Stimulated activated naive CD8-positive, alpha-beta T cell treated with anti-CD3 and anti-CD28 coated beads, Interleukin-15, Interleukin-2, amounts not matched to agents 100 U/mL and 50 U/mL, for 24 hours (primary cell): ENCODE results near the gene SNX33.
"Not testable (repeated sequence)": the region's sequence is repeated elsewhere in the genome, so short reads cannot be mapped to it uniquely, and the experiment has no call there.

Experiments used
- ATAC-seq: fragments of 150-1000 bp; cut with Tn5 transposase; one replicate; pipeline ENCODE4 v1.10.0; 2021
- DNase-seq: peaks from one replicate; pipeline ENCODE4 v3.0.0; 2021

SNX33 gene

DNA sequence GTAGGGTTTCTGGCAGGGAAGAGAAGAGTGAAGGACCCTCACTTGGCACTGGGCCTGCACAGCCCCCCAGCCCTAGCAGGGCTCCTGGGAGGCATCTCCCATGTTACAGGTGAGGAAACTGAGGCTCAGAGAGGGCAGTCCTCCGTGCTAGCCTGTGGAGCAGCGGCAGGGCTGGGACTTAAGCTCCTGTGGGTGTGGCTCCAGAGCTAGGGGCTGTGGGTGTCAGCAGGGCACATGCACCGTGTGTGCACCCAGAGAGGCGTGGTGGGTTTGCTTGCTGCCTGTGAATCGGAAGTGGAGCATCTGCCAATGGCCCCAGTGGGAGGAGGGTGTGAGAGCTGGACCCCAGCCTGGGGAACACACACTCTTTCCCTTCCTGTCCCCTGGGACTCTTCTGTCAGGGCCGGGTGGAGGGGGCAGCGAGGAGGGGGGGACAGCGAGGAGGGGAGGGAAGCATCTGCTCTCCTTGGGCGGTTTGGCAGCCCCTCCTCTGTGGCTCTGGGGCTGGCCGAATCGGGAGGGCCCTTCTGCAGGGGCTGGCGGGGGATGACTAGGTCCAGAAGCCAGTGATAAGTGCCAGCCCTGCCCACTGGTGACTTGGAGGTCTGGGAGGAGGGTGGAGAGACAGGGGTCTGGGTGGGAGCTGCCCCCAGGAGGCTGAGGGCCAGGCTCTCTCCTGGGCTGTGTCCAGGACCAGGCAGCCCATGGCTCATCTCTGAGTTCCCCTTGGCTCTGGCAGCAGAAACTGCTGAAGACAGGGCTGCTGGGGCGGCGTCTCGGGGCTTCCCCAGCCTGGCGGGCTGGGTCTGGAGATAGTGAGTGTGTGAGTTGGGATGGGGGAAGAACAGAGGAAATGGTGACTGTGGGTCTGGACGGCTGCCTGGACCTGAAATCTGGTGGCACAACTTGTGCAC is 52.5 kb downstream of the SNX33 start:
- DNase-seq (peak; percentile 52), ATAC-seq (peak; percentile 67)

DNA sequence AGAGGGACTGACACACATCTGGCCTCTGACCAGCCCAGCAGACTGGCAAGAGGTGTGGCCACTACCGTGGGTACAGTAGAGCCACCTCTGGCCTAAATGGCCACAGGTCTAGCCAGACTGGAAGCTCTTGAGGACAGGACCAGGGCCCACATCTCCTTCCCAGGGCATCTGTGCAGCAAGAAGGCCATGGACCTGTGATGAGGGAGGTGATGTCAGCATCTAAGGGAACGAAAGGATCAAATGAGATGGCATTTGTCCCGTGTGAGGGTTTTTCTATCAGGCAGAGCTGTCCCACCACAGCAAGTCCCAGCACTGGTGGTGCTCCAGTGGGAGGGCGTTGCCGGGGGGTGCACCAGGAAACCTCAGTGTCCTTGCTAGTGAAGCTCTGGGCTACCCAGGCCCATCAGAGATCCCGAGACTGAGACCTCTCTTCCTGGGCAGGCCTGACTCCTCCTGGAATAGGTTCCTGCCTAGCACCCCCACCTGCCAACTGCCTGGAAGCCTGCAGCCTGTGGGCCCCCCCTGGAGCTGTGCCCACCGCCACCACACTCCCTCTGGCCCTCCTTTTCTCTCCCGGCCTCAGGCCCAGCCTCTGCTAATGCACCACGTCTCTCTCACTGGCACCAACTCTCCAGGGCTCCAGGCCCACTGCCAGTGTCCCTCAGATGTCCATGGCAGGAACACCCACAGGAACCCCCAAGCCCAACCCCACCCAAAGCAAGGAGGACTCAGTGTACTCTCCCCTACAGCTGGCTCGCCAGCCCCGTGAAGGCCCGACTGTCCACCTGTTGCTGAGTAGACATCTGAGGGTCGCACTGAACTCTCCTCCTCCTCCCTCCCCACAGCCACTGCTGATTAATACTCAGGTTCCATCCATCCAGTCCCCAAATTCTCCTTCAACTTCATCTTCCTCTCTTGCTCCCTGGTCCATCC is 53.6 kb downstream of the SNX33 start:
- DNase-seq, ATAC-seq: not testable (repeated sequence)

DNA sequence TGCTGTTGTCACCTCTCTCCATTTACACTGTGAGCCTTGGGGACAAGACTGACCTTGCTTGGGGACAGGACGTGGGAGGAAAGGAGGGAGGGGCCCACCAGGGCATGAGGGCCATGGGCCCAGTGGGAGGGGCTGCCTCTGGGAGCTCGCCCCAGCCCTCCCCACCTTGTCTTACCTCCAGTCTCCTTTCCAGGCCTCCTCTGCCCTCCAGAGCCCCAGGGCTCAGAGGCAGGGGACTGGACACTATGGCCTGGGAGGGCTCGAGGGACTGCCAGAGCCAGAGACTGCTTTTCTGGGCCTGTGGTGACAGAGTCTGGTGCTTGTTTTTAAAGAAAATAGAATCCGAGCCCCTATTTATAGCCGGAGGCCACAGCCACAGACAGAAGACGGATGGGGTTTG is 54.7 kb downstream of the SNX33 start:
- no peak for ATAC-seq
- DNase-seq: no peak

DNA sequence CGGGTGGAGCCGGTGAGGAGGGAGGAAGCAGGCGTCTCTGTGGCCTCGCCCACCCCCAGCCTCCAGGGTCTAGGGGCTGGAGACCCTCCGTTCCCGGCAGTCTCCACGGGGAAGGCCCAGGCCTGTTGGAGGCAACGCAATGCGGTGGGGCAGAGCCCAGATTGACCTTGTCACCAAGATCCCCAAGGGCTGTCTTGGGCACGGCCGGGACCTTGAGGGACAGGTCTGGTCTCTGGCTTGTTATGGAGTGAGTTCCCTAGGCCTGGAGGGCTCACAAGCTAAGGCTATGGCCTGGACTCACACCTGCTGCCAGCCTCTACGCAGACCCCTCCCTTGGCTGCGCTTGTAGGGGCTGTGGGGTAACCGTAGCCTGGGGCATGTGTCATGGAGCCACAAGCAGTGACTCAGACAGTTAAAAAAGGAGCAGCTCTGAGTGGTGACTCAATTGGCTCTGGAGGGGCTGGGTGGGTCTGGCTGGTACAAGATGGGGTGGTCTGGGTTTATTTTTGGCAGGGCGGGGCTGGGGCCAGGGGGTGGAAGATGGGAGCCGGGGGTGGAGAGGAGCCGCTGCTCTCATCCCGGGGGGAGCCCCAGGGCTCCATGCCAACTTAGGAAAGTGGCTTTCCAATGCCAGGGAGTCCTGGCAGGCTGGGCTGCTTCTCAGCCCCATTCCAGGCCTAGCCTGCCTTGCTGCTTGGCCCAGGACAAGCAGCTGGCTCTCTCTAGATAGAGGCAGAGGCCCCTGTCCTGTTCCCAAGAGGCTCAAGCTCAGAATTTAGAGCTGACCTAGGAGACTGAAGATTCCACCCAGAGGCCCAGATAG is 55.9 kb downstream of the SNX33 start:
- ATAC-seq: peak; percentile 44

DNA sequence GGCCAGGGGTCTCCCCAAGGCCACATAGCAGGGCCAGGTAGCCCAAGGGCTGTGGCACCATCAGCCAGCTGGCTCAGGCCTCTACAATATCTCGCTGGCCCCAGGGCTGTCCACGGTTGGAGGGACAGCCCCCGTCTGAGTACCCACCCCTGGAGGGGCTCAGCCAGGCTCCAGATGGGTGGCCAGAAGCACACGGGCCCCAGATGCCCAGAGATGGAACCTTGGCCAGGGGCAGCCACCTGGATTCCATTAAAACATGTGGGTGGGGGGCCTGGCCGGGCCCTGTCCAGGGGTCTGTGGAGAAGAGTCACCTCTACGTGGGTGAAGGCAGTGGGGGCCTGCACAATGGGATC is 56.5 kb downstream of the SNX33 start:
- DNase-seq: no peak
- ATAC-seq: no peak

More for the DNA sequence above, 55.9 kb downstream of the SNX33 start:
- not testable (repeated sequence) for DNase-seq

DNA sequence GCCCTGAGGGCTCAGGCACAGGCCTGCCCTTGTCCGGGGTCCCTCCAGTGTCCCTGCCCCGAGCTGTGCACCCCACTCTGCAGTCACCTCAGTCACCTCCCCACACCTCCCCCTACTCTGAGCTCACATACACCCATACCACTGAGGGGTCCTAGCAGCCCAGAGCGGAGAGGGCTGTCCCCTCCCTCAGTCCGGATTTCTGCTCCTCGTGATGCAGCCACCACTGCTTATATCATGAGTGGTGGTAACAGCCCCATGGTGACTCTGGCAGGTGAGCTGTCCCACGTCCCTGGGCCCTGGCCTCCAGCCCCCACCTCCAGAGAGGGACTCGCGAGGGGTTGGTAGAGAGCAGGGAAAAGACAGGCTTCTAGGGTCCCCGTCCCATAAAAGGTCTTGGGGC is 56.9 kb downstream of the SNX33 start:
- DNase-seq: no peak
- no peak for ATAC-seq

DNA sequence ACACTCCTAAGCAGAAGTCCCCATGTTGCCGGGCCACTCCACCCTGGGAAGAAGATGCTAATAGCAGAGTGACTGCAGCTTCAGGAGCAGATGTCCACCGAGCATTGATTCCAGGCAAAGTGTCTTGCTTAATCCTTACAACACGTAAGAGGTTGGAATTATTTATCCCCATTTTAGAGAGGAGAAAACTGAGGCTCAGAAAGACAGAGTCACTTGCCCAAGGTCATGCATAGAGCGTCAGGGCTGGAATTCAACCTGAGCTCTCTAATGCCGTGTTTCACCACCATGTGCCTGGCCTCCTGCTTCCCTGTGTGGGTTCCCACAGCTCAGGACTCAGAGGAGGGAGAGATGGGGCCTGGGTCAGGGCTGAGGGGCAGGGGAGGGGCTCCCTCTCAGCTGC is 57.7 kb downstream of the SNX33 start:
- DNase-seq, ATAC-seq: not testable (repeated sequence)

DNA sequence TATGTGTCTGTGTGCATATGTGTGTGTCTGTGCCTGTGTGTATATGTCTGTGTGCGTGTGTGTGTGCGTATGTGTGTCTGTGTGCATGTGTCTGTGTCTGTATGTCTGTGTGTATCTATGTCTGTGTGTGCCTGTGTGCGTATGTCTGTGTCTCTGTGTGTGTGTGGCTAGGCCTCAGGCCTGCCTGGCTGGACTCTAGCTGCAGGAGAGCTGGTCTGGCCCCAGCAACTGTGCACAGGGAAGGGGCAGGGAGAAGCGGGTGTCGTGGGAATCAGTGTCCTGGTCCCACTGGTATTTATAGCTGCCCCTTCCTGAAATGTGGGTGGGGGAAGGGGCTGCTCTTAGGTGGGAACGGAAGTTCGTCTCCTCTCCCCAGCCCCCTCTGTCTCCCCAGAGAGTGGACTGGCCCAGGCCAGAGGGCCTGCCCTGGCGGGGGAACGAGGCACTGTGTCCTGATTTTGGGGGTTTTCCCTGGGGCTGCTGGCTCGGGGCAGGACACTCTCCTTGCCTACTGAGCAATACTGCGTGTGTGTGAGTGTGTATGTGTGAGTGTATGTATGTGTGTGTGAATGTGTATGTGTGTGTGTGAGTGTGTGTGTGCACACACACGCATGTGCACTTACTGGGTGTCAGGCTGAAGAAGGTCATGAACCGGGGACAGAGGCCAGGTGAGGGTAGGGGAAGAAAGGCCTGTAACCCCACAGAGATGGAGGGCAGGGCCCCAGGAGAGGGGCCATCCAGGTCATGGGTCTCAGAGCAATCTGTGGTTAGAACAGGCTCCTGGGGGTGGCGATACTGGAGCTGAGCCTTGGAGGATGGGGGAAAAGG is 58.4 kb downstream of the SNX33 start:
- DNase-seq (no peak), ATAC-seq (no peak)

DNA sequence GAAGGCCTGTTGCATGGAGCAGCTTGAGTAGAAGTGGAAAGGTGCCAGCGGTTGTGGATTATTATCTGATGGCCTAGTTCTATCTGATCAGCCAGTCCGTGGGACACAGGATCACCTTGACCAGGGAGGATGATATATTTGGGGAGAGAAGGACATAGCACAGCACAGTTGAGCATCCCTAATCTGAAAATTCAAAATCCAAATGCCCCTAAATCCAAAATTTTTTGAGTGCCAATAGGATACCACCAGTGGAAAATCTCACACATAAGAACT is 58.9 kb downstream of the SNX33 start:
- DNase-seq (no peak), ATAC-seq (no peak)

DNA sequence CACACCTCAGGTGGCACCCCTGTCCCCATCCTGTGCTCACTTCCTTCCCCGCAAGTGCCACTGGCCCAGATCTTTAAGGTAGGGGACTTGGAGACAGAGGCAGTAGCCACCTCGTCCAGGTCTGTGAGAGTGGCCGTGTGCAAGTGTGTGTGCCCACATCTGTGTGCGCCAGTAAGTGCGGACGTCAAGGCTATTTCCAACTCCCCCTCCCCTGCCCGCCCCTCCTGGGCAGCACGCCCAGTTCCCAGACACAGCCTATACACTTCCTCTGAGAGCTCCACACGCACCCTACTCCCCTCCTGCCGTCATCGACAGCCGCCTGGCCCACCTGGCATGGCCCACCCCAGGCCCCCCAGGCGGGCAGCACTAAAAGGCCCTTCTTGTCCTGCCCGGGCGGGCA is 61.7 kb downstream of the SNX33 start:
- not testable (repeated sequence) for DNase-seq, ATAC-seq

DNA sequence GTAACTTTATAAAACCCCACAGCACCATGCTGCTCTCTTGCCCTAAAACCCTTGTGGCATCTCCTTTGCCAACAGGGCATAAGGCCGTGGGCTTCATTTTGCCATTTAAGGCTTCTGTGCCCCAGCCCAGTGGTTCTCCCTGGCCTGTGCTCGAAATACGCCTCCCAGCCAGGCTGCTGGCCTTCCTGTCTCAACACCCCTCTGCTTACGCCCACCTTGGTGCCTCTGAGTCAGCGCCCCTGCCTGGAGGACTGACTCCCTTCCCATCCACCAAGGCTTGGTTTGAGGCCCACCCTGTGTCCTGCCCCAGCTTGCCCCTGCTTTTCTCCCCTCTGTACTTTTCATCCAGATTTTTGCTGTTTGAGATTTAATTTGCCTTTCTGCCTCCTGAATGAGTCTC is 63.2 kb downstream of the SNX33 start:
- peak; percentile 41 for DNase-seq
- peak; percentile 29 for ATAC-seq

DNA sequence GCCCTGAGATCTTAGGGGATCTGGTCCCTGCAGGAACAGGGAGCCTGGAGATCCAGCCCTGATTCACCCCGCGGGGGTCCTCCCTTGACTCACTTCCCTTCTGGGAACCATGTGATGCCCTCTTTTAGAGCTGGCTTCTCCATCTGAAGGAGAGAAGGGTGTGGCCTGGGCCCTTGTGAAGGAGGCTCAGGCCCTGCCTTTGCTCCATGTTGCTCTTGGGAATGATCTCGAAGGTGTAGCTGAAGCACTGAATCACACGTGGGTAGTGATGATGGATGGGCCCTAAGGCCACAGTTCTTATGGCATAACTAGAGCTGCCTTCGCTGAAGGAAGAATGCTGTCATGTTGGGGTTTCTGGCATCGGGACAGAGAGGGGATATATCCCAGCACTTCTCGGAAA is 63.8 kb downstream of the SNX33 start:
- DNase-seq, ATAC-seq: not testable (repeated sequence)
